H1 (cell line): Measurements from ENCODE around the gene COPS7A. TPM values are rescaled to one million over a fixed set of nuclear protein-coding genes. Genes with fewer than 3 reads are reported as not detected.

Experiments
- polyA plus RNA-seq, 7 experiments: library from polyadenylated mRNA; depleted of rRNA in 3 of 7; stranded (reverse) in 5 of 7; unstranded in 2 of 7; fragments of >200 nt in 5 of 7; fragments of 200-250 nt in 2 of 7; gene quantifications; 1 replicate in 5 of 7; 2 replicates in 1 of 7; 4 replicates in 1 of 7; pipeline versions ENCODE4 v1.2.1 to v1.2.3, GENCODE V29; 2011 to 2013; ENCODE audit warnings: missing spikeins in 2 of 7, mixed read lengths in 2 of 7
- small RNA-seq: library from polyadenylated mRNA; stranded (forward); fragments of <200 nt; extraction: miRNeasy Mini kit (QIAGEN cat#:217004); gene quantifications from one replicate; pipeline ENCODE3, GENCODE V24; 2013; ENCODE audit not compliant: insufficient read depth
- total RNA-seq: library from RNA; stranded (reverse); fragmentation: NEBNext Ultra II Directional; extraction: Animal tissue kit (Norgen Biotek cat#: 25700); gene quantifications from 2 replicates; pipeline ENCODE4 v1.2.1, GENCODE V29; 2021

Gene COPS7A
- total and polyA plus RNA-seq, 2 of the 8 experiments (the other 6 are each of a cell fraction or from before 2014, with no cell fraction given) = 44.5 to 95.9 TPM

Small RNA genes lying within 50 kb of the gene (small RNA-seq; reads per million reads assigned to genes)
- gene RNU6-781P = not detected

Other genes with a start within 250 kb of the COPS7A start
- 318 and 331 TPM in 2 replicates for gene MRPL51, start 230.8 kb upstream of the COPS7A start, total RNA-seq
- 101 and 119 TPM in 2 replicates for gene MRPL51, start 230.8 kb upstream of the COPS7A start, polyA plus RNA-seq (2011; rRNA removed)
- 129 and 132 TPM in 2 replicates for gene NCAPD2, start 229.9 kb upstream of the COPS7A start, total RNA-seq
- gene NCAPD2, start 229.9 kb upstream of the COPS7A start, polyA plus RNA-seq (2011; rRNA removed) = 55.8 and 69.6 TPM in 2 replicates
- gene GAPDH, start 189.5 kb upstream of the COPS7A start, total RNA-seq = 5,175 and 5,215 TPM in 2 replicates
- gene GAPDH, start 189.5 kb upstream of the COPS7A start, polyA plus RNA-seq (2011; rRNA removed) = 15,878 and 16,791 TPM in 2 replicates
- gene IFFO1, start 168.0 kb upstream of the COPS7A start, total RNA-seq = 11.8 and 12.2 TPM in 2 replicates
- 12.8 and 16.4 TPM in 2 replicates for gene IFFO1, start 168.0 kb upstream of the COPS7A start, polyA plus RNA-seq (2011; rRNA removed)
- 82.6 and 85.6 TPM in 2 replicates for gene NOP2, start 155.8 kb upstream of the COPS7A start, total RNA-seq
- 34.4 and 35.4 TPM in 2 replicates for gene NOP2, start 155.8 kb upstream of the COPS7A start, polyA plus RNA-seq (2011; rRNA removed)
- gene CHD4, start 116.7 kb upstream of the COPS7A start, total RNA-seq = 305 and 330 TPM in 2 replicates
- gene CHD4, start 116.7 kb upstream of the COPS7A start, polyA plus RNA-seq (2011; rRNA removed) = 198 and 214 TPM in 2 replicates
- gene LPAR5, start 88.1 kb upstream of the COPS7A start, total RNA-seq = 0.22 and 0.23 TPM in 2 replicates
- gene LPAR5, start 88.1 kb upstream of the COPS7A start, polyA plus RNA-seq (2011; rRNA removed) = 0.24 and 0.63 TPM in 2 replicates
- 0.80 and 1.2 TPM in 2 replicates for gene ACRBP, start 76.6 kb upstream of the COPS7A start, total RNA-seq
- gene ACRBP, start 76.6 kb upstream of the COPS7A start, polyA plus RNA-seq (2011; rRNA removed) = 5.2 and 8.9 TPM in 2 replicates
- gene ING4, start 60.9 kb upstream of the COPS7A start, total RNA-seq = 21.7 and 22.9 TPM in 2 replicates
- 28.6 and 29.3 TPM in 2 replicates for gene ING4, start 60.9 kb upstream of the COPS7A start, polyA plus RNA-seq (2011; rRNA removed)
- 59.6 and 60.1 TPM in 2 replicates for gene ZNF384, start 34.7 kb upstream of the COPS7A start, total RNA-seq
- 59.0 and 75.1 TPM in 2 replicates for gene ZNF384, start 34.7 kb upstream of the COPS7A start, polyA plus RNA-seq (2011; rRNA removed)
- 9.8 and 15.3 TPM in 2 replicates for gene PIANP, start 23.2 kb upstream of the COPS7A start, total RNA-seq
- gene PIANP, start 23.2 kb upstream of the COPS7A start, polyA plus RNA-seq (2011; rRNA removed) = 6.3 and 13.3 TPM in 2 replicates
- 229 and 232 TPM in 2 replicates for gene MLF2, start 29.1 kb downstream of the COPS7A start, total RNA-seq
- 401 and 443 TPM in 2 replicates for gene MLF2, start 29.1 kb downstream of the COPS7A start, polyA plus RNA-seq (2011; rRNA removed)
- gene PTMS, start 42.3 kb downstream of the COPS7A start, total RNA-seq = 444 and 486 TPM in 2 replicates
- 553 and 999 TPM in 2 replicates for gene PTMS, start 42.3 kb downstream of the COPS7A start, polyA plus RNA-seq (2011; rRNA removed)
- gene LAG3, start 48.5 kb downstream of the COPS7A start, total RNA-seq = 2.8 and 3.1 TPM in 2 replicates
- gene LAG3, start 48.5 kb downstream of the COPS7A start, polyA plus RNA-seq (2011; rRNA removed) = 1.1 and 2.5 TPM in 2 replicates
- 3.2 and 3.4 TPM in 2 replicates for gene CD4, start 65.5 kb downstream of the COPS7A start, total RNA-seq
- gene CD4, start 65.5 kb downstream of the COPS7A start, polyA plus RNA-seq (2011; rRNA removed) = 5.1 and 5.6 TPM in 2 replicates
- 8.6 and 8.8 TPM in 2 replicates for gene GPR162, start 97.8 kb downstream of the COPS7A start, total RNA-seq
- 7.3 and 9.5 TPM in 2 replicates for gene GPR162, start 97.8 kb downstream of the COPS7A start, polyA plus RNA-seq (2011; rRNA removed)
- 42.4 and 43.5 TPM in 2 replicates for gene P3H3, start 104.4 kb downstream of the COPS7A start, total RNA-seq
- gene P3H3, start 104.4 kb downstream of the COPS7A start, polyA plus RNA-seq (2011; rRNA removed) = 22.9 and 40.9 TPM in 2 replicates
- 9.0 and 9.9 TPM in 2 replicates for gene GNB3, start 116.9 kb downstream of the COPS7A start, total RNA-seq
- gene GNB3, start 116.9 kb downstream of the COPS7A start, polyA plus RNA-seq (2011; rRNA removed) = 9.9 and 13.9 TPM in 2 replicates
- gene CDCA3, start 127.2 kb downstream of the COPS7A start, total RNA-seq = 47.4 and 47.7 TPM in 2 replicates
- 71.2 and 77.0 TPM in 2 replicates for gene CDCA3, start 127.2 kb downstream of the COPS7A start, polyA plus RNA-seq (2011; rRNA removed)
- gene USP5, start 128.1 kb downstream of the COPS7A start, total RNA-seq = 148 and 159 TPM in 2 replicates
- 66.5 and 83.9 TPM in 2 replicates for gene USP5, start 128.1 kb downstream of the COPS7A start, polyA plus RNA-seq (2011; rRNA removed)
- 902 and 910 TPM in 2 replicates for gene TPI1, start 143.5 kb downstream of the COPS7A start, total RNA-seq
- gene TPI1, start 143.5 kb downstream of the COPS7A start, polyA plus RNA-seq (2011; rRNA removed) = 2,591 and 3,018 TPM in 2 replicates
- 13.0 and 13.9 TPM in 2 replicates for gene SPSB2, start 149.3 kb downstream of the COPS7A start, total RNA-seq
- 23.2 and 31.6 TPM in 2 replicates for gene SPSB2, start 149.3 kb downstream of the COPS7A start, polyA plus RNA-seq (2011; rRNA removed)
- 2.5 and 2.9 TPM in 2 replicates for gene LRRC23, start 180.8 kb downstream of the COPS7A start, total RNA-seq
- gene LRRC23, start 180.8 kb downstream of the COPS7A start, polyA plus RNA-seq (2011; rRNA removed) = 3.5 and 3.6 TPM in 2 replicates
- gene ENO2, start 190.5 kb downstream of the COPS7A start, total RNA-seq = 90.9 and 92.4 TPM in 2 replicates
- gene ENO2, start 190.5 kb downstream of the COPS7A start, polyA plus RNA-seq (2011; rRNA removed) = 102 and 126 TPM in 2 replicates
- 69.6 and 73.4 TPM in 2 replicates for gene ATN1, start 203.9 kb downstream of the COPS7A start, total RNA-seq
- 20.6 and 43.0 TPM in 2 replicates for gene ATN1, start 203.9 kb downstream of the COPS7A start, polyA plus RNA-seq (2011; rRNA removed)
- not detected in 2 replicates for gene RNU7-1, start 219.8 kb downstream of the COPS7A start, total RNA-seq
- not detected in 2 replicates for gene RNU7-1, start 219.8 kb downstream of the COPS7A start, polyA plus RNA-seq (2011; rRNA removed)
- gene C12orf57, start 220.0 kb downstream of the COPS7A start, total RNA-seq = 174 and 185 TPM in 2 replicates
- 993 and 1,124 TPM in 2 replicates for gene C12orf57, start 220.0 kb downstream of the COPS7A start, polyA plus RNA-seq (2011; rRNA removed)
- gene PTPN6, start 227.3 kb downstream of the COPS7A start, total RNA-seq = 25.7 and 28.4 TPM in 2 replicates
- 16.3 and 22.6 TPM in 2 replicates for gene PTPN6, start 227.3 kb downstream of the COPS7A start, polyA plus RNA-seq (2011; rRNA removed)
- gene PHB2, start 246.6 kb downstream of the COPS7A start, total RNA-seq = 360 and 368 TPM in 2 replicates
- gene PHB2, start 246.6 kb downstream of the COPS7A start, polyA plus RNA-seq (2011; rRNA removed) = 579 and 626 TPM in 2 replicates
- 82.9 and 84.2 TPM in 2 replicates for gene EMG1, start 246.9 kb downstream of the COPS7A start, total RNA-seq
- gene EMG1, start 246.9 kb downstream of the COPS7A start, polyA plus RNA-seq (2011; rRNA removed) = 54.3 and 64.3 TPM in 2 replicates